ENCODE results near the gene ASIC2.

Gene ASIC2

GRCh38 chr17:33028778-33029177, 264.3 kb downstream of the ASIC2 start:
- FAIRE-seq (no peak), DNase-seq (ENCODE audit: low spot score) (no peak)

- DNase-seq (ENCODE audit: low spot score) (no peak), FAIRE-seq (no peak)
Observed at GRCh38 chr17:33028061-33028460, 265.0 kb downstream of the ASIC2 start.

GRCh38 chr17:33024688-33025486, 268.2 kb downstream of the ASIC2 start:
- DNase-seq (ENCODE audit: low spot score): no peak
- no peak for FAIRE-seq

- FAIRE-seq: no peak
- DNase-seq (ENCODE audit: low spot score): no peak
Observed at GRCh38 chr17:33023790-33024189, 269.3 kb downstream of the ASIC2 start.

DNA sequence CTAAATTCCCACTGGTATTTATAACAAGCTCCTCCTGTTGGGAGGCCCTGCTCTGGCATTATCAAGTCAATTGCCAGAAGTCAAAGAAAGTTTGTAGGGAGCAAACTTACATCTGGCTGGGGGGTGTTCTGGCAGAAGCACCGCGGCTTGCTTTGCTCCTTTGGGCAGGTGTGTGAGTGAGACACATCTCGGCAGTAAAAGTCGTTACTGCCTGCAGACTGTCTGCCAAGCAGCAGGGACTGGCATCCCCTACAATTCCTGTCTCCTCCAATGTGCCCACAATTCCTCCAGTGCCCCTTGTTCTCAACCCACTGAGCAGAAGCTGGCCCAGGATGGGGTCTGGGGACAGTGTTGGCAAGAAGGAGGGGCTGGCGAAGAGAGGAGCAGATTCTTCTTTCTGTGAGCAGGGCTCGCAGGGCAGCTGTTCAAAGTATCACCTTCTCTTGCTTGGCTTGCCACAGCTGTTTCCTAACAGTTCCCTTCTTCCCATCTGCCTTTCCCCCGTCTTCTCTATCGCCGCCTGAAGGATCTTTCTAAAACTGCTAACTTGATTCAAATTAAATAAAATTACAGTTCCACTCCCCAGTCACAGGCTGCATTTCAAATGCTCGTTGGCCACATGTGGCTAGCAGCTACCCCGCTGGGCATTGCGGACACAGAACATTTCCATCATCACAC, 271.2 kb downstream of the ASIC2 start:
- DNase-seq (ENCODE audit: low spot score) (no peak), FAIRE-seq (no peak)

GRCh38 chr17:33019161-33019890, 273.8 kb downstream of the ASIC2 start:
- FAIRE-seq (no peak), DNase-seq (ENCODE audit: low spot score) (no peak)

DNA sequence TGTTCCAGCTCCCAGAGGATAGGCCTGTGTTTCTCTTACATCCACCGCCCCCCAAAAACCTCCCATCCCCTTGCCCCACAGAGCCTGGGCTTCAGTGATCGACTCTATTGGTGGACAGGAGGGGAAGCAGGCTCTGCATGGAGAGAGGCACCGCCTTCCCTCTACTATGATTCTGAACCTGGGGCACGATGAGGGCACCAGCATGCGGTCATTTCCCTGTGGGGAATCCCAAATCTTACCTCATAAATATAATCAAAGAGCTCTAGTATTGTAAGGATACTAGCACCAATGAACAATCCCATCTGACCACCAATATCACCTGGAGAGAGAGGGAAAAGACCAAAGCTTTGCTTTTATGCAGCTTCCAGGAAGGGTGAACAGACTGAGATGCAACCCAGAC, 275.7 kb downstream of the ASIC2 start:
- DNase-seq (ENCODE audit: low spot score) (no peak), FAIRE-seq (no peak)

DNA sequence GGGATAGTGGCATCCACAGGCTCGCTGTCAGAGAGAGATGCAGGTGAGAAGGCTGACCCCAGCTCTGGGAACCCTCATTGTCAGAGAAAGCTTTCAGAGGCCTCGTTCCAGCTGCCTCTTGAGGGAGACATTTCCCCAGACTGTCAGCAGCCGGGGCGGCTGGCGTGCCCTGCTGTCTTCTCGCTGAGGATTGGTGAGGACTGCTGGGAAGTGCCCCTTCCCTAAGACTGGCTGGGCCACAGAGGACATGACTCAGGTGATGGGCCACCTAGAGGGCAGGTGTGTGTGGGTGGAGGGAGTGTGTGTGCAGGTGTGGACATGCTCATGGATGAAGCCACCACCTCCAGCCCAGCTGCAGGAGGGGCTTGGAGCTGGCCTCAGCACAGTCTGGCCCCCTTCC, 276.2 kb downstream of the ASIC2 start:
- FAIRE-seq (no peak), DNase-seq (ENCODE audit: low spot score) (no peak)

DNA sequence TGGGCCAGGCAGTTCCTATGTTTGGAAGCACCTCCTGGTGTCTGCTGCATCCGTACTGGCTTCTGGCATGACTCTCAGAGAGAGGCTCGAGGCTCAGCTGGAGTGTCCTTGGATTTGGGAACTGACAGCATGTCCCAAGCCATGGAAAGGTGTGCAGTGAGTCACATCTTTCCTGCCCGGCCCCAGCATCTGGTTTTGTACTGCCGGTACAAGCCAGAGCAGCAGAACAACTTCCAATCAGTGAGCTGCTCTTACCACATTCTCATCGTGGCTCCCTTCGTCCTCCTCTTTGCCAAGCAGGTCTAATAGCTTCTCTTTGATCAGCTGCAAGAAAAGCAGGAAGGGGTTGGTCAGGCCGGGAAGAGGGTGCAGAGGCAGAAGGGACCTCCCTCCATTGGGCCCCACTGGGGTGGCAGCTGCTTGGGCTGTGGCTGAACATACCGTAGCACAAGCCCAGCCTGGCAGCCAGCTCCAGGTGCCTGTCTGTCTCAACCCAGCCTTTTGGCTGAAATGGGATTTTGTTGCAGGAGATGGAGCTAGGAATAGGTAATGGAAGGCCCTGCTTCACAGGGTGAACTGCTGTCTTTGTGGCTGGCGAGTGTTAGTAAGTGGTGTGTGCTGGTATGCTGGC, 277.3 kb downstream of the ASIC2 start:
- FAIRE-seq: no peak

GRCh38 chr17:33014751-33015150, 278.3 kb downstream of the ASIC2 start:
- DNase-seq (ENCODE audit: low spot score) (peak; percentile 65), FAIRE-seq (peak; percentile 36)

More for the DNA sequence above, 277.3 kb downstream of the ASIC2 start:
- no peak for DNase-seq (ENCODE audit: low spot score)

DNA sequence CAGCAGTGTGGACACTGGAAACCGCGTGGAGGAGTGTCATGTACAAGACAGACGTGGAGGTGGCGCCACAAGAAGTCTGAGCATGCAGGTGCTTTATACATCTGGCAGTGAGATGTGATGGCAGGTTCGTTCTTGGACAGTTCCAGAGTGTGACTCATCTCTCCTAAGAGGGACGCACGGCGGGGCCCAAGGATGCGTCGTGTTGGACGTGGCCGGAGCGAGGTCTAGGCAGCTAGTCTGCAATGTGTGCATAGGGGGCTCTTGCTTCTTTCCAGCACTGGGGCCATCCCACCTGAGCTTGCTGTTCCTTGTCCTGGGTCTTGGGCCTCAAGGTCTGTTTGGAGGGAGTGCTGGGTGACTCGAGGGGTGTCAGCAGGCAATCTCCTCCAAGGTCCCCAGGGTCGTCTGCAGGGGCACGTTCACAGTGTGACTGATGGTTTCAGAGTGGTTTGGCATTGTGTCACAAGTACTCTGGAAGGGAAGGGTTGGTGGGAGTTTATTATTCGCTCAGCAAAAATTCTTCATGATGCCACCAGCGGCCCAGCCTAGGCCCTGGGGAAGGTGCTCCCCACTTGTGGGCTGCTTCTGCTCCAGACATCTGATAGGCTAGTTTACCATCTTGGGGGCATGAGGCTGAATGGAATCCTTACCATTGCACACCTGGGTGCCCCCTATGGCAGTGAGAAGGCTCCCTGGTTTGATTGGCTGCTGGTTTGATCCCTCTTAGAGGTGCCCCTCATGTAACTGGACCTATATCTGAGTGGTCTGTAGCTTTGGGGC, 279.3 kb downstream of the ASIC2 start:
- no peak for FAIRE-seq
- peak; percentile 14 for DNase-seq (ENCODE audit: low spot score)

DNA sequence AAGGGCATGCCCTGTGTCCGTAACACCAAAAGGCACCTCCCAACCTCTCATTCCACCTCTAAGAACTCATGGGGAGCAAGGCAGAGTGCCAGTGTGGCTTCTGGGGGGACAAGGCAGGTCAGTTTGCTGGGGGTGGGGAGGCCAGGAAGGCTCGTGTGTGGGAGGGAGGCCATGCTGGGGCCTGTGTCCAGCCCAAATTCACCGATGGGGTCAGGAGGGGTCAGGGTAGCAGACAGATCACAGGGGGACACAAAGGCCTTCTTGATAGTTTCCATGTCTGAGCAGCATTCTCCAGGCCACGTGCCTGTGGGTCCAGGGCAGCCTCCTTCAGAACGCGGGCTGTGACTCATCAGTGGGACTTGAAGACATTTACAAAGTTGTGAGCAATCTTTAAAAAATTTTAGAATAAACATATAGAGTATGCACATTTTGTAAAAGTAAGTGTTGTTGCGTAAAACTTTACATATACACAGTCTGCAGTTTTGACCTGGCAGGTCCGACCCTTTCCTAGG, 280.5 kb downstream of the ASIC2 start:
- peak; percentile 73 for DNase-seq (ENCODE audit: low spot score)
- FAIRE-seq: peak; percentile 56

DNA sequence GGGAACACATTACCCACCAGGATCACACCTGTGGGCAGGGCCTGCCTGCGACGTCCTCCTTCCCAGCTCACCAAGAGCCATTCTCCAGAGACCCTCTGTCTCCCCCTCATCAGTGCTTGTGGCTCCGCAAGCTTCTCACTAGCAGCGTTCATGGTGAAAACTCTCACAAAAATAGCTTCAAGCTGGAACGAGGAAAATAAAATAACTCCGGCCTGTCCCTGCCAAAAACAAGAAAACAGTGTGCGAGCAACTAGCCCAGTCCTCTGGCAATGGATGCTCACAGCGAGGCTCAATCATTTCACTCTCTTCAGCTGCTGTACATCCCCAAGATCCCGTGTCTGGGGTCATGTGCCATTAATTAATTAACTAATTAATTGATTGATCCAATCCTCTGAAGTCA, 283.5 kb downstream of the ASIC2 start:
- no peak for DNase-seq (ENCODE audit: low spot score)
- FAIRE-seq: no peak

DNA sequence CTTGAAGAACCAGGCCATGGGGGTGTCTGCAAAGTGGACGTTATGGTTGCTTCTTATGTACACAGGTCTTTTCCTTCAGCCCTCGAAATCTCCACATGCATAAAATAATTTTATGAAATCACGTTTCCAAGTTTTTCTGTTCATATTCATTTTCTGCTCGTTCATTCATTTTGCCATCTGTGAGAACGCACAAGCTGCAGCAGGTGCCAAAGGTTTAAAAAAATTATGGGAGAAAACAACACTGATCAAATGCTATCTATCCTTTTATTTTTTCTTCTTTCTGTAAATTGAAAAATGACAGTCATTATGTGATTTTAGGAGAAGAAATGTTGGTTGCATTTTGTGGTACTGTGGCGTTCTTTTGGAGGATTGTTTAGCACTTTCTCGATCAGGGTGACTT, 285.9 kb downstream of the ASIC2 start:
- DNase-seq (ENCODE audit: low spot score): no peak
- no peak for FAIRE-seq

GRCh38 chr17:33002246-33002645, 290.8 kb downstream of the ASIC2 start:
- FAIRE-seq (no peak), DNase-seq (ENCODE audit: low spot score) (no peak)

DNA sequence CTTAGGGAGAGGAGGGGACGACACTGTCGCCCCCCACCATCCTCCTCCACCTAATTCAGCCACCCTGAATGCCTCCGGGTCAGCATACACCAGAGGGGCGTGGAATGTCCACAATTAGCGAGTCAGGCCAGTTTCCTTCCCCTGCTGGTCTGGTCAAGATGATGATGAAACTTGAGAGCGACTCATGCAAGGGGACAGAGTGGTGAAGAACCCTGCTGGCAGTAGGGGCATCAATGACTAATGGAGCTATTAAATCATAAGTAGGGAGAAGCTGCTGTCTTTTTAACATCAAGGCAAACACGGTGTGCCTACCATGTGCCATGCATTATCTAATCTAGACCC, 294.2 kb downstream of the ASIC2 start:
- no peak for FAIRE-seq
- DNase-seq (ENCODE audit: low spot score): peak; percentile 36

DNA sequence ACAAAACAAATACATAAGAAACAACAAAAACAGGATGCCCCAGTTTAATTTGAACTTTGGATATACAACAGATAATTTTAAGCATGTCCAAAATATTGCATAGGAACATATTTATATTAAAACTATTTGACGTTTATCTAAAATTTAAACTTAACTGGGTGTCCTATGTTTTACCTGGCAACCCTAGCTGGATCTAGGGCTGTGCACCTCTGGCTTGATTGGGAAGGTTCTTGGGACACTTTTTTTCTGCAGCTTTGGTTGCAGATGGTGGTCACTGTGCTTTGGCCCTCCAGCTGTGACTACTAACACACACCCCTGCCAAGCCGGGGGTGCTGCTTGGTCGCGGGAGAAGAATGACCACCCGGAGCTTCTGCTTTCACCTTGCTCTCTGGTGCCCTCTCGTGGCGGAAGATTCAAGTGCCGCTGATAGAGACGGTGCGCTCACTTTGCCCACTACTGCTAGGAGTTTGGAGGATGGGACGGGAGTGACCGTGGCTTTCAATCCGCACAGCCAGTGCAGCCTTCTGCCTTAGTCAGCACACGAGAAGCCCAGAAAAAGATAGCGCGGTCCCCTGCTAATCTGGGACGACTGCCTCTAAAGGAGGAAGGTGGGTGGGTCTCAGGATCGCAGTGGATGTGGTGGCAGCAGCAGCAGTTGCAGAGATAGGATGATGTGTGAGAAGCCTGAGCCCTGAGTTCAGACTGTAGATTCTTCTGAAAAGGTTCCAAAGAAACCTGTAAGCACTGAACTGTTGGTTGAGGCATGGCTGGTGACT, 294.8 kb downstream of the ASIC2 start:
- peak; percentile 40 for DNase-seq (ENCODE audit: low spot score)
- no peak for FAIRE-seq

DNA sequence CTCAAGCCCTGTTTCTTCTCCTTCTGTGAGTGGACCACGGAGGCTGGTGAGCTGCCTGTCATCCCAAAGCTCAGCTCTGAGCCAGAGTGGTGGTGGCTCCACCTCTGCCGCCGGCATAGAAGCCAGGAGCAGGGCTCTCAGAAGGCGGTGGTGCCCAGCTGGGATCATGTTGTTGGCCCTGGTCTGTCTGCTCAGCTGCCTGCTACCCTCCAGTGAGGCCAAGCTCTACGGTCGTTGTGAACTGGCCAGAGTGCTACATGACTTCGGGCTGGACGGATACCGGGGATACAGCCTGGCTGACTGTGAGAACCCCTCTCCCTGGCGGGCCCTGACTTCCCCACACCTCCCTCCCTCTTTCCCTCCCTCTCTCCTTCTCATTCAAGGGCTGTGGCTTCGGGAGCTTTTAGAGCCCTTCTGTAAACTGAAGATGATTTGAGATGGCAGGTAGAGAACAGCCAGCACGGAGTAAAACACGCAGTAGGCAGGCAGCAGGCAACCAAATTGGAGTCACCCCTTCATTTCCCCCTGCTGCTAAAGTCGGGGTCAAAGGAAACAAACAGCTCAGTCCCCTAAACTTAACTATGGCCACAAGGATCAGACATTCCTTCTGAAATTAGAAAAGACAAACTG, 297.6 kb downstream of the ASIC2 start:
- DNase-seq (ENCODE audit: low spot score) (no peak), FAIRE-seq (no peak)

DNA sequence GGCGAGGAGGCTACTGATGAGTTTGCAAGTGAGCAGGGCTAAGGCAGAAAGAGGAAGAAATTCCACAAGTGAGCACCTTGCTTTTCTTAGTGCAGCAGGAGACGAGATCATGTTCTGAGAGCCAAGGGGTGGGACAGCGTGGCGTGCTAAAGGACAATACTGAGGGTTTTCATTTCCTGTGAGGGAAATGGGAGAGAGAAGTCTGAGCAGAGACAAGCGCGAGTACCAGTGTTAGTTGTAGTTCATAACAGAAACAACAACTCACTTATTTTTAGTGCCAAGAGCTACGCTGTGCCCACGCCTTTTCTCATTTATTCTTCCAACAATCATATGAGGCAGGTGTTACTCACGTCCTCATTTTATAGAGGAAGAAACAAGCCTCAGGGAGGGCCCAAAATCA, 299.1 kb downstream of the ASIC2 start:
- DNase-seq (ENCODE audit: low spot score) (no peak), FAIRE-seq (no peak)

Measured in RCC 7860 (cell line).